Measurements from ENCODE around the gene GASK1B. TPM values are rescaled to one million over a fixed set of nuclear protein-coding genes. Genes with fewer than 3 reads are reported as not detected.

The GASK1B gene
- polyA plus RNA-seq, 1 experiment: 41.7 TPM

DNA sequence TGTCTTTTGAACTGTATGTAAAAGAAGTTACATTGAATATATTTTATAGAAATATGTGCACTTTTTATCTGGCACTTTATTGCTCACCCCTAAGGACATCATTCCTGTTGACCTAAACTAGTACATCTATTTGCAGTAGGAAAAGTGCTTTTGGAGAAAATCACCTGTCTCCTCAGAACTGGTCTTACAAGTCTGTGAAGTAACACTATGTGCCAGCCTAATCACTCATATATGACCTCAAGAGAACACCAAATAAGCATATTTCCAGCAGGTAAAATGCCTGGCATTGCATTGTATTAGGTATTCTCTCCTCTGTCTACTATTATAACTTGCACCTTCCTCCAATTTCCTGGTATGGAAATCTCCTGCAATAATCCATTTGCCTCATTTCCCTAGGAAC, 4.0 kb upstream of the GASK1B start:
- Histone ChIP-seq H3K9me3 (ENCODE audit: control insufficient read depth, insufficient read depth, low read length) (no peaks in the 10 kb centered on the region), H3K27ac (ENCODE audit: low read depth, low read length) (no peak overlapping the region), H3K4me3 (ENCODE audit: low read depth, low read length) (no peak overlapping the region), H3K27me3 (ENCODE audit: control insufficient read depth, insufficient read depth, low read length) (no peaks in the 10 kb centered on the region)
- no peak for DNase-seq (ENCODE audit: low read depth, low spot score)
- TF ChIP-seq CTCF (IDR thresholded peaks at IDR 0.05; ENCODE audit: low read depth, low read length): no peak
- CTCF ChIA-PET: no interaction called here
- POLR2A ChIA-PET: no interaction called here

GRCh38 chr4:158176108-158176507, 3.3 kb upstream of the GASK1B start:
- Histone ChIP-seq H3K27ac (ENCODE audit: low read depth, low read length) (no peak overlapping the region), H3K4me3 (ENCODE audit: low read depth, low read length) (no peak overlapping the region), H3K9me3 (ENCODE audit: control insufficient read depth, insufficient read depth, low read length) (peaks cover 1% of the 10 kb centered on the region), H3K27me3 (ENCODE audit: control insufficient read depth, insufficient read depth, low read length) (no peaks in the 10 kb centered on the region)
- ChIA-PET POLR2A (no interaction called here), CTCF (interaction anchor here (1.0 kb wide), 2 partner anchors 17 to 185 kb away, joined by 3 to 6 read pairs; no protein-coding TSS in a partner anchor)
- TF ChIP-seq CTCF (IDR thresholded peaks at IDR 0.05; ENCODE audit: low read depth, low read length): no peak
- DNase-seq (ENCODE audit: low read depth, low spot score): no peak

DNA sequence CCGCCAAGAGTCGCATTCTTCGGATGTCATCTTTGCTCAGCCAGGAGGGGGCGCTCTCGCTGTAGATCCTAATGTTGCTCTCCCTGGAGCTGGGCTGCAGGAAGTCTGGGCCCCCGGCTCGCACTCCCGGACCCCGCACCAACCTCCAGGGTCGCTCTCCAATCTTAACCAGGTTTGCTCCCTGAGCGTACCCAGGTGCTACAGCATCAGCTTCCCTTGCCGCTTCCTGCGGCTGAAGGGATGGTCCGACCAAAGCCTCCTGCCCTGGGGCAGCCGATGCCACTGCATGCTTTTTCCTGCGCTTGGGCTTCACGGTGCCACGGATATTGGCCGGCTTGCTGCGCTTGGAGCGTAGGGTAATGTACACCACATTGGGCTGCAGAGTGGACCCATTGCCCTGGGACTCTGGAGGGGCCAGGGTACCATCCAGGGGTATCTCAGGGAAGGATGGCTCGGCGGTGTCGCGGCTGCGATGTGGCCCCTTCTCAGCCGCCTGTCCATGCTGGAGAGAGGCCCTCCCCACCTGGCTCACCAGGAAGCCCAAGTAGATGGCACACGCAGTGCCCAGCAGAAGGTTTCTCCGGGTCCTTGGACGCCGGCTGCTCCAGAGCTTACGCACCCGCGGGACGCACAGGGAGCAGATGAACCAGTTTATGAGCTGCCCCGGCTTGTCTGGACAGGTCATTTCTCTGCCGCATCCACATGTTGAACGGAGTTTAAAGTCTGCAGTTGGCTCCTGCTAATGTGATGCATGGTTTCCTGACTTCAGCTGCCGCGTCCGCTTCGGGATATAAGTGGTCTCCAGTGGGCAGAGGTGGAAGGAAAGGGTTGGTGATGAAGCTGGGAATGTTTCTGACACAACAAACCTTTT, 1.9 kb downstream of the GASK1B start:
- Histone ChIP-seq H3K9me3 (ENCODE audit: control insufficient read depth, insufficient read depth, low read length) (peaks cover 10% of the 10 kb centered on the region), H3K27me3 (ENCODE audit: control insufficient read depth, insufficient read depth, low read length) (no peaks in the 10 kb centered on the region), H3K4me3 (ENCODE audit: low read depth, low read length) (peak overlapping the region; percentile 53), H3K27ac (ENCODE audit: low read depth, low read length) (no peak overlapping the region)
- ChIA-PET POLR2A (interaction anchor here (2.3 kb wide), 1 partner anchor 50 kb away, joined by 10 read pairs; no protein-coding TSS in a partner anchor), CTCF (interaction anchor here (0.6 to 3.1 kb wide), 15 partner anchors 8 to 235 kb away, joined by 3 to 38 read pairs (median 9); no protein-coding TSS in a partner anchor)
- no peak for DNase-seq (ENCODE audit: low read depth, low spot score)
- TF ChIP-seq CTCF (IDR thresholded peaks at IDR 0.05; ENCODE audit: low read depth, low read length): peak; percentile 49

DNA sequence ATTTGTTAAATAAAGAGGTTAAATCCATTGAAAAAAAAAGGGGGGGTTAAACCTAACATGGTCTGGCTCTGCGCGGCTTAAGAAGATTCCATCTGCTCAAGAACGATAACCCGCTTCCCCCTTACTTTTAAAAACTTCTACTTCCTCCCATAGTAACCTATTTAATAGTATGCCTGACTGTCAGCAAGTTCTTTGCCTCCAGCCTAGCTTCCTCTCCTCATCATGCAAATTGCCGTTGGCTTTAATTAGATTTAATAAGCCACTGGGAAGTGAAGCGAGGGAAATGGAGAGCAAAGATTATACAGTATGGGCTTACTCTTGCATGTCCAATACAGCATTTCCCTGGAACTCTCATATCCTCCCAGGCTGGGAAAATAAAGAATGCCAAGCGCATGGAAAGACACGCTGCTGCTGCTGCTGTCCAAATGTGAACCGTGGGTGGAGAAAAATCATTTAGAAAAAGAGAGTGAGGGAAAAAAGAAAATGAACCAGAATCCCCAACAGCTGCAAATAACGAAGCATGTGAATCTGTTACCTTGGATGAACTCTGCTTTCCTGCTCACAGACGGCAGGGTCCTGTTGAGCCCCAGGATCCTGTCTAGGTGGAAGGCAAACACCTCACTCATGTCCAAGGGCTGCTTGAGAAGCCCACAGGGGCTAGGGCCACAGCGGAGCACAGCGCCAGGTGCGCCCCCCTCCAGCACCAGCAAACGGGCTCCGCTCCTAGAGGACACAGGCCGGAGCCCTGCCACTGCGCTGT, 2.7 kb downstream of the GASK1B start:
- TF ChIP-seq CTCF (IDR thresholded peaks at IDR 0.05; ENCODE audit: low read depth, low read length): no peak
- H3K27ac ChIP-seq (ENCODE audit: low read depth, low read length): no peak overlapping the region
- CTCF ChIA-PET: interaction anchor here (0.8 to 3.1 kb wide), 5 partner anchors 9 to 180 kb away, joined by 3 to 38 read pairs (median 6); no protein-coding TSS in a partner anchor
- H3K4me3 ChIP-seq (ENCODE audit: low read depth, low read length): peak overlapping the region; percentile 53
- no peak for DNase-seq (ENCODE audit: low read depth, low spot score)
- no peaks in the 10 kb centered on the region for H3K27me3 ChIP-seq (ENCODE audit: control insufficient read depth, insufficient read depth, low read length)
- POLR2A ChIA-PET: no interaction called here
- H3K9me3 ChIP-seq (ENCODE audit: control insufficient read depth, insufficient read depth, low read length): peaks cover 10% of the 10 kb centered on the region

All from AG04450 (cell line).